ENCODE measurements around the gene CCL23.

- TF ChIP-seq EZH2phosphoT487 (IDR thresholded peaks at IDR 0.05; ENCODE audit: borderline replicate concordance, low read length) (no peak), EZH2 (IDR thresholded peaks at IDR 0.05; ENCODE audit: low read length, unreplicated experiment) (no peak)
- TF ChIP-seq, protein P1, sequence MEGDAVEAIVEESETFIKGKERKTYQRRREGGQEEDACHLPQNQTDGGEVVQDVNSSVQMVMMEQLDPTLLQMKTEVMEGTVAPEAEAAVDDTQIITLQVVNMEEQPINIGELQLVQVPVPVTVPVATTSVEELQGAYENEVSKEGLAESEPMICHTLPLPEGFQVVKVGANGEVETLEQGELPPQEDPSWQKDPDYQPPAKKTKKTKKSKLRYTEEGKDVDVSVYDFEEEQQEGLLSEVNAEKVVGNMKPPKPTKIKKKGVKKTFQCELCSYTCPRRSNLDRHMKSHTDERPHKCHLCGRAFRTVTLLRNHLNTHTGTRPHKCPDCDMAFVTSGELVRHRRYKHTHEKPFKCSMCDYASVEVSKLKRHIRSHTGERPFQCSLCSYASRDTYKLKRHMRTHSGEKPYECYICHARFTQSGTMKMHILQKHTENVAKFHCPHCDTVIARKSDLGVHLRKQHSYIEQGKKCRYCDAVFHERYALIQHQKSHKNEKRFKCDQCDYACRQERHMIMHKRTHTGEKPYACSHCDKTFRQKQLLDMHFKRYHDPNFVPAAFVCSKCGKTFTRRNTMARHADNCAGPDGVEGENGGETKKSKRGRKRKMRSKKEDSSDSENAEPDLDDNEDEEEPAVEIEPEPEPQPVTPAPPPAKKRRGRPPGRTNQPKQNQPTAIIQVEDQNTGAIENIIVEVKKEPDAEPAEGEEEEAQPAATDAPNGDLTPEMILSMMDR (conservative IDR thresholded peaks at IDR 0.05; ENCODE audit: low read depth, low read length): no peak
Observed at GRCh38 chr17:36055921-36056520, 38.2 kb upstream of the CCL23 start.
